LoVo (cell line): ENCODE data around the gene USP28.
"Not testable (repeated sequence)": the region's sequence is repeated elsewhere in the genome, so short reads cannot be mapped to it uniquely, and the experiment has no call there.

Source experiments
- DNase-seq: peaks from one replicate; pipeline ENCODE4 v3.0.0-alpha.2; 2016; ENCODE audit warnings: low spot score

The USP28 gene

GRCh38 chr11:113838005-113838404 lies 37.4 kb downstream of the USP28 start:
- DNase-seq: no peak

GRCh38 chr11:113835306-113835705 lies 40.1 kb downstream of the USP28 start:
- DNase-seq: no peak

- DNase-seq: no peak
Observed at GRCh38 chr11:113833151-113833550, 42.2 kb downstream of the USP28 start.

GRCh38 chr11:113831314-113831713 lies 44.1 kb downstream of the USP28 start:
- no peak for DNase-seq

- no peak for DNase-seq
Observed at GRCh38 chr11:113829751-113830150, 45.6 kb downstream of the USP28 start.

- no peak for DNase-seq
Observed at GRCh38 chr11:113828191-113828590, 47.2 kb downstream of the USP28 start.

- no peak for DNase-seq
Observed at GRCh38 chr11:113827477-113827876, 47.9 kb downstream of the USP28 start.

GRCh38 chr11:113818426-113818825 lies 56.9 kb downstream of the USP28 start:
- peak; percentile 15 for DNase-seq

GRCh38 chr11:113817626-113818025 lies 57.7 kb downstream of the USP28 start:
- DNase-seq: no peak

GRCh38 chr11:113817162-113817561 lies 58.2 kb downstream of the USP28 start:
- no peak for DNase-seq

- no peak for DNase-seq
Observed at GRCh38 chr11:113814181-113814580, 61.2 kb downstream of the USP28 start.

- no peak for DNase-seq
Observed at GRCh38 chr11:113808931-113809330, 66.4 kb downstream of the USP28 start.

GRCh38 chr11:113806406-113806805 lies 69.0 kb downstream of the USP28 start:
- DNase-seq: no peak

- DNase-seq: no peak
Observed at GRCh38 chr11:113805640-113806039, 69.7 kb downstream of the USP28 start.

- DNase-seq: no peak
Observed at GRCh38 chr11:113802621-113803020, 72.8 kb downstream of the USP28 start.

GRCh38 chr11:113796663-113797259 lies 78.6 kb downstream of the USP28 start:
- DNase-seq: peak; percentile 28

GRCh38 chr11:113789675-113790320 lies 85.6 kb downstream of the USP28 start:
- no peak for DNase-seq

- DNase-seq: not testable (repeated sequence)
Observed at GRCh38 chr11:113789016-113789415, 86.4 kb downstream of the USP28 start.

GRCh38 chr11:113782134-113782533 lies 93.2 kb downstream of the USP28 start:
- DNase-seq: no peak

- DNase-seq: no peak
Observed at GRCh38 chr11:113781682-113782081, 93.7 kb downstream of the USP28 start.

GRCh38 chr11:113779496-113779895 lies 95.9 kb downstream of the USP28 start, which contains the start of gene CLDN25:
Gene CLDN25, plus strand, starts transcription at chr11:113779796. Its CDS starts 0 bp downstream, at chr11:113779796.
- DNase-seq: no peak

GRCh38 chr11:113778111-113778910 lies 97.1 kb downstream of the USP28 start:
- no peak for DNase-seq

GRCh38 chr11:113774174-113774503 lies 101.2 kb downstream of the USP28 start:
- no peak for DNase-seq
